BJ (cell line): Measurements from ENCODE around the gene MARK3. TPM values are rescaled to one million over a fixed set of nuclear protein-coding genes. Genes with fewer than 3 reads are reported as not detected.

Experiments used
- CTCF ChIA-PET: fragments of 350-600 bp; formaldehyde crosslinking; extraction: SDS; loops from one replicate; lab custom pipeline; 2021; ENCODE audit warnings: antibody characterized with exemption, inconsistent platforms; lab: Yijun Ruan, JAX
- POLR2A ChIA-PET: fragments of 300-600 bp; sonication (Branson Sonifier 250); formaldehyde crosslinking; extraction: SDS; loops from one replicate; lab custom pipeline; 2021; ENCODE audit warnings: antibody characterized with exemption; lab: Charles Lee
- DNase-seq: peaks from one replicate; pipeline ENCODE4 v3.0.0-alpha.2; 2011; ENCODE audit warnings: low read depth
- H3K27me3 ChIP-seq: 2 replicates; pipeline ENCODE4 v1.6.0; 2011; ENCODE audit warnings: low read length; ENCODE audit not compliant: control insufficient read depth, insufficient read depth
- H3K36me3 ChIP-seq: 2 replicates; pipeline ENCODE4 v1.5.1; 2011; ENCODE audit warnings: low read length; ENCODE audit not compliant: control insufficient read depth, insufficient read depth
- H3K4me3 ChIP-seq: 2 replicates; pipeline ENCODE4 v1.5.1; 2011; ENCODE audit warnings: low read depth, mild to moderate bottlenecking, control low read depth, low read length
- polyA plus RNA-seq: library from polyadenylated mRNA; depleted of rRNA; stranded (reverse); fragments of >200 nt; gene quantifications from 2 replicates; pipeline ENCODE4 v1.2.3, GENCODE V29; 2011
- TF ChIP-seq, protein P1 (sequence below): IDR thresholded peaks from 2 replicates; pipeline ENCODE4 v1.5.1; 2011; ENCODE audit warnings: low read depth, mild to moderate bottlenecking, control low read depth, inconsistent platforms, low read length, moderate library complexity; ENCODE audit not compliant: insufficient read depth

MARK3 gene
- polyA plus RNA-seq, 1 experiment: 73.9 TPM

DNA sequence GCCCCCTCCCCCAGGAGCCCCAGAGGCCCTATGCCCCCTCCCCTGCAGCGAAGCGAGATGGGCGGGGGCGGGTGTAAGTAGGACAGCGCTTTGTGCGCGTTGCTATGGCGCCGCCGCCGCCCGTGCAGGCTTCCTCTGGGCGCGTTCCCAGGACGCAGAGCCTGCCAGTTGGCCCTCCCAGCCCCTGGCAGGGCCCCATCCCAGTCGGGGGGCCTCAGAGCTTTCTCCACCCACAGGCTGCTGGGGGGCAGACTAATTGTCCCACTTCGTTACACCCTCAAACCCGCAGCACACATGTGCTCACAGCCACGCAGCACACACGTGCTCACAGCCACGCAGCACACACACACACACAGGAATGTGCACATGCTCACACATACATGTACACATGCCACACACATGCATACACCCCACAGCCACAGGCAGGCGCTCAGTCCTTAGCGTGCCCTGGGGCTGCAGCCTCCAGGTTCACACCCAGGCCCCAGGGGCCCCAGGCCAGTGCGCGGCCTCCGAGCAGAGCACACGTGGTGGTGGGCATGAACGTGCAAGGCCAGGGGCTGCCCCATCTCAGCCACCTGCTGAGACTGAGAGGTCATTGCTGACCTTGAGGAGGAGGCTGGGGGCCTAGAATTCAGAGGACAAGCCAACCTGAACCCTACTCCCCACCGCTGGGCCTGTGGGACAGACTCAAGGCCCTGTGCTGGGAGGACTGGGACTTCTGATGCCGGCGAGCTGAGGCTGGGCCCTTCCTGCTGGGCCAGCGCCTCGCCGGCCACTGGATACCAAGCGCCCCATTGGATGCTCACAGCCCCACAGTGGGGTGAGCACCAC is 159.4 kb downstream of the MARK3 start:
- Histone ChIP-seq H3K27me3 (no peaks in the 10 kb centered on the region), H3K4me3 (no peak overlapping the region), H3K36me3 (no peaks in the 10 kb centered on the region)
- TF ChIP-seq, protein P1, sequence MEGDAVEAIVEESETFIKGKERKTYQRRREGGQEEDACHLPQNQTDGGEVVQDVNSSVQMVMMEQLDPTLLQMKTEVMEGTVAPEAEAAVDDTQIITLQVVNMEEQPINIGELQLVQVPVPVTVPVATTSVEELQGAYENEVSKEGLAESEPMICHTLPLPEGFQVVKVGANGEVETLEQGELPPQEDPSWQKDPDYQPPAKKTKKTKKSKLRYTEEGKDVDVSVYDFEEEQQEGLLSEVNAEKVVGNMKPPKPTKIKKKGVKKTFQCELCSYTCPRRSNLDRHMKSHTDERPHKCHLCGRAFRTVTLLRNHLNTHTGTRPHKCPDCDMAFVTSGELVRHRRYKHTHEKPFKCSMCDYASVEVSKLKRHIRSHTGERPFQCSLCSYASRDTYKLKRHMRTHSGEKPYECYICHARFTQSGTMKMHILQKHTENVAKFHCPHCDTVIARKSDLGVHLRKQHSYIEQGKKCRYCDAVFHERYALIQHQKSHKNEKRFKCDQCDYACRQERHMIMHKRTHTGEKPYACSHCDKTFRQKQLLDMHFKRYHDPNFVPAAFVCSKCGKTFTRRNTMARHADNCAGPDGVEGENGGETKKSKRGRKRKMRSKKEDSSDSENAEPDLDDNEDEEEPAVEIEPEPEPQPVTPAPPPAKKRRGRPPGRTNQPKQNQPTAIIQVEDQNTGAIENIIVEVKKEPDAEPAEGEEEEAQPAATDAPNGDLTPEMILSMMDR: no peak
- CTCF ChIA-PET: interaction anchor here (1.1 to 15.2 kb wide), 3 partner anchors 15 to 43 kb away, joined by 3 to 228 read pairs (median 92); partner anchors contain the start of gene CKB
- no peak for DNase-seq
- POLR2A ChIA-PET: no interaction called here

DNA sequence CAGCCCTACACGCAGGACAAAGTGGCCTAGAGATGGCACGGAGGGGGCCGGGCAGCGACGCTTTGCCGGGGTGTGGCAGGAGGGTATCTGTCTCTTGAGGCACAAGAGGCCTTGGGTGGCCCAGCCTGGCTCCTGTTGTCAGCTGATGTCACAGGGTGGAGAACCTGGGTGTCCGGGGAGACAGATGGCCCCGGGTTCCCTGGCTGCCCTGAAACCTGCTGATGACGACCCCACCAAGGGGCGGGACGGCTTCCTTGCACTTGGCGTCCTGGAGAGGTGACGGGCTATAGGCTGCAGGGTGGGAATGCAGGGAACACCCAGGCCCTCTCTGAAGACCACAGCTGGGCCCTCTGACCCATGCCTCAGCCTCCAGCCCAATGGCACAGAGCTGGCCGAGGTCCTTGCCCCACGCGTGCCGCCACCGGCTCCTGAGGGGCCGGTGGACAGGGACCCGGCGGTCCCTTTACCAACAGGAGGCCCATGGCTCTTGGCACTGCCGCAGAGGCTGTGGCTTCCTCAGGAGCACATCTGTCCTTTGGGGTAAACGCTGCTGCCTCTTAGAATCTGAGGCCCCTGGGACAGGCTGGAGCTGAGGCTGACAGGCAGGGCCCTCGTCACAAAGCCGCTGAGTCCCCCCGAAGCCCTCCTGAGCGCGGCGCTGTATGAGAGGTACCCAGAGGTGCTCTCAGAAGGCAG is 160.2 kb downstream of the MARK3 start:
- TF ChIP-seq, protein P1: no peak
- CTCF ChIA-PET: interaction anchor here (0.7 to 15.2 kb wide), 5 partner anchors 9 to 44 kb away, joined by 4 to 228 read pairs (median 12); partner anchors contain the start of gene CKB

DNA sequence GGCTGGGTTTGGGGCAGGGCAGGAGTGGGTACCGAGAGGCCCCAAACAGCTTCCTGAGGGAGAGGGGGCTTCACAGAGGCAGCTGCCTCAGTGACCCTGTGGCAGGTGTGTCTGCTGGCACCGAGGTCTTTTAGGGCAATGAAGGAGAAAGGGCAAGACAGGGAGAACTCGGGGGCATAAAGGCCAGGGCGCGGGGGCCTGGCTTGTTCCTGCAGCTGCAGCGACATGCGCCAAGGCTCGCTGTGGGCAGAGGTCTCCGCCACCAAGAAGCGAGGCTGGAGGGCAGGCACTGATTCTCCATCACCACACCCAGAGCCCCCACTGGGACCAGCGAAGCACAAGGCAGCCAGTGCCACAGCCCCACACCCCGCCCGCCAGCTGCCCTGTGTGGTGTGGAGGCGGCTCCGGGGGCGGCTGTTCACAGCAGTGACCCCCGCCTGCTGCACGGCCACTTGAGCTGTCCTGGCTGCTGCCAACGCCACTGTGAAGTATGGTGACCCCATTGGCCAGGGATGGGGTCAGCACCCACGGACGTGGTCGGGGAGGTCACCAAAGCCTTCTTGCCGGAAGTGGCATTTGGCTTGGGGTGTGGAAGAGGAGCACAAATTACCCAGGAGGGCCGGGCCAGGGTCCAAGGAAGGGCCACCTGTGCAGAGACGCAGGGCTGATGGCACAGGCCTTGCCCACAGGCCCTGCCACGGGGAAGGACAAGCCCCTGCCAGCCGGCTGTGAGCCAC is 160.9 kb downstream of the MARK3 start:
- Histone ChIP-seq H3K27me3 (no peaks in the 10 kb centered on the region), H3K4me3 (no peak overlapping the region), H3K36me3 (no peaks in the 10 kb centered on the region)
- ChIA-PET CTCF (interaction anchor here (0.7 to 15.2 kb wide), 6 partner anchors 9 to 45 kb away, joined by 4 to 228 read pairs (median 10); partner anchors contain the start of gene CKB), POLR2A (no interaction called here)
- TF ChIP-seq, protein P1: no peak
- DNase-seq: no peak

More for the DNA sequence above, 160.2 kb downstream of the MARK3 start:
- Histone ChIP-seq H3K27me3 (no peaks in the 10 kb centered on the region), H3K4me3 (no peak overlapping the region), H3K36me3 (no peaks in the 10 kb centered on the region)
- DNase-seq: no peak
- POLR2A ChIA-PET: no interaction called here

DNA sequence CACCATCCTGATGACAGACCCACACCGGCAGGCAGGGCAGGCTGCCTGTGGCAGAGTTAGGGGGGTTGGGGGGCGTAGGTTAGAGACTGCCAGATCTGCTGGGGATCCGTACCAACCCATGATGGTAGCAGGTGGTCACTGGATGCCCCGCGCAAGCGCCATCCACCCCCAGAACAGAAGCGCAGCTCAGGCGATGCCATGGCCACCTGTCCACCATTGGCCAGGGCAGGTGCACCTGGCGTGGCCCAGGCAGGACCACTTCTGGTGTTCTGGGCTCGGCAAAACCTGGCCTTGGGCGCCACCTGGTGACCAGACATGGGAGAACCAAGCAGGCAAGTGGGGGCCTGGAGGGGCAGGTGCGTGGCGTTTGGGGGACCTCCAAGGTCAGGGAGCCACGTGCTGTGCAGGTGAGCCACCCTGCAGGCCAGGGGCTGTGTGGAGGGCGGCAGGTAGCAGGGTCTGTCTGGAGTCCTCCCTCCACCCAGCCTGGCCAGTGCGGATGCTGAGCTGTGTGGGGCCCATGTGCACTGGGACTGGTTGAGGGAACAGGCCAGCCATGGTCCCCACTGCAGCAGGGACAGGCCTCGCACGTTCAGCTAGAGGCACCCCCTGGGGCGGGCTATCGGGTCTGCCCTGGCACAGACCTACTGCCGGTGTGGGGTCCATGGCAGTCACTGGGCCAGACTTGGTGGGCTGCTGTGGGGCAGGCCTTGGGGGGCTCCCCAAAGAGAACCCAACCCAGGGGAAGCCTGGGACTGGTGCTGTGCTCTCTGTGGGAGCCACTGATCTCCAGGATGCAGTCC is 161.6 kb downstream of the MARK3 start:
- H3K4me3 ChIP-seq: no peak overlapping the region
- no peaks in the 10 kb centered on the region for H3K36me3 ChIP-seq
- H3K27me3 ChIP-seq: no peaks in the 10 kb centered on the region
- DNase-seq: no peak
- ChIA-PET POLR2A (no interaction called here), CTCF (interaction anchor here (0.5 to 15.2 kb wide), 14 partner anchors 8 to 118 kb away, joined by 3 to 228 read pairs (median 6); partner anchors contain the start of genes CKB and TRMT61A)
- TF ChIP-seq, protein P1: peak; percentile 88
